HepG2 (cell line): ENCODE data around the gene TTC19. TPM values are rescaled to one million over a fixed set of nuclear protein-coding genes. Genes with fewer than 3 reads are reported as not detected.

Experiments
- ARHGAP35 ChIP-seq: sonication (generic); formaldehyde crosslinking; IDR thresholded peaks from 2 replicates; pipeline ENCODE4 v1.9.0; 2022; ENCODE audit warnings: mild to moderate bottlenecking, inconsistent platforms, moderate library complexity, missing genetic modification reagents, borderline replicate concordance
- ATF2 ChIP-seq: sonication (generic); formaldehyde crosslinking; IDR thresholded peaks from 2 replicates; pipeline ENCODE4 v1.4.0; 2020; ENCODE audit warnings: missing genetic modification reagents
- CERS6 ChIP-seq: sonication (generic); formaldehyde crosslinking; IDR thresholded peaks from 2 replicates; pipeline ENCODE4 v1.5.0; 2020; ENCODE audit warnings: missing genetic modification reagents
- HBP1 ChIP-seq: IDR thresholded peaks from 2 replicates; pipeline ENCODE4 v1.6.1; 2016; ENCODE audit warnings: low read depth, control low read depth
- HOMEZ ChIP-seq: IDR thresholded peaks from 2 replicates; pipeline ENCODE4 v1.6.1; 2016; ENCODE audit warnings: low read depth
- MAFG ChIP-seq: sonication (generic); formaldehyde crosslinking; IDR thresholded peaks from 2 replicates; pipeline ENCODE4 v1.5.1; 2020; ENCODE audit warnings: mild to moderate bottlenecking, missing genetic modification reagents
- NR2F2 ChIP-seq: IDR thresholded peaks from 2 replicates; pipeline ENCODE4 v1.6.1; 2012; ENCODE audit warnings: low read depth, inconsistent platforms, borderline replicate concordance
- PBX2 ChIP-seq: IDR thresholded peaks from 2 replicates; pipeline ENCODE4 v1.6.1; 2016; ENCODE audit warnings: control low read depth
- POLR2G ChIP-seq: fragments of 200-400 bp; formaldehyde crosslinking; IDR thresholded peaks from 2 replicates; pipeline ENCODE4 v1.6.1; 2018; ENCODE audit warnings: mild to moderate bottlenecking, low read depth, low read length, moderate library complexity
- SCMH1 ChIP-seq: sonication (generic); formaldehyde crosslinking; IDR thresholded peaks from 2 replicates; pipeline ENCODE4 v1.9.0; 2021; ENCODE audit warnings: missing genetic modification reagents, mild to moderate bottlenecking, borderline replicate concordance
- SPEN ChIP-seq: sonication (generic); formaldehyde crosslinking; IDR thresholded peaks from 2 replicates; pipeline ENCODE4 v1.5.1; 2020; ENCODE audit warnings: low read depth, mild to moderate bottlenecking, missing genetic modification reagents
- TMF1 ChIP-seq: sonication (generic); formaldehyde crosslinking; IDR thresholded peaks from 2 replicates; pipeline ENCODE4 v1.8.1; 2022; ENCODE audit warnings: low read depth, missing genetic modification reagents
- ZBTB25 ChIP-seq: IDR thresholded peaks from 2 replicates; pipeline ENCODE4 v1.6.1; 2018; ENCODE audit warnings: missing genetic modification reagents
- ZNF276 ChIP-seq: sonication (generic); formaldehyde crosslinking; IDR thresholded peaks from 2 replicates; pipeline ENCODE4 v1.4.0; 2020; ENCODE audit warnings: mild to moderate bottlenecking, low read depth, missing genetic modification reagents
- ZNF639 ChIP-seq: conservative IDR thresholded peaks from 2 replicates; pipeline ENCODE4 v1.6.1; 2018; ENCODE audit warnings: missing genetic modification reagents
- polyA plus RNA-seq, 8 experiments: library from polyadenylated mRNA; depleted of rRNA in 3 of 8; stranded (reverse) in 7 of 8; unstranded in 1 of 8; fragments of >200 nt; fragmentation: Illumina TruSeq in 4 of 8; extraction: Trizol in 4 of 8; gene quantifications; 2 replicates each; pipeline versions ENCODE4 v1.2.1 to v1.2.3, GENCODE V29; 2011 to 2016; ENCODE audit warnings: low read depth in 4 of 8, missing spikeins in 1 of 8, mixed read lengths in 1 of 8; ENCODE audit not compliant: insufficient read depth in 1 of 8
- total RNA-seq, 5 experiments: library from RNA; depleted of rRNA; stranded (reverse); fragments of >200 nt; fragmentation: Illumina TruSeq; extraction: Trizol; gene quantifications; 2 replicates each; pipeline ENCODE4 v1.2.3, GENCODE V29; 2016; ENCODE audit warnings: low read depth in 1 of 5

Gene TTC19
- total and polyA plus RNA-seq, 2 of the 13 experiments (the other 11 are each of a cell fraction or from before 2014, with no cell fraction given) = 4.4 to 24.3 TPM

GRCh38 chr17:15999141-15999973 is at the start of gene TTC19, which contains the start of gene ZSWIM7 (continued):
- TF ChIP-seq HOMEZ (CRISPR knock-in tag) (peak; percentile 74; the same call in 1 of the 2 replicates), MAFG (no peak), TMF1 (peak; percentile 70; the same call in 1 of the 2 replicates), CERS6 (CRISPR knock-in tag) (no peak), ZBTB25 (CRISPR knock-in tag) (peak; percentile 97), ATF2 (CRISPR knock-in tag) (peak; percentile 90), NR2F2 (no peak), ZNF276 (peak; percentile 19; the same call in 1 of the 2 replicates), ARHGAP35 (peak; percentile 94), SPEN (peak; percentile 88), SCMH1 (CRISPR knock-in tag) (no peak), POLR2G (peak; percentile 94), PBX2 (no peak), ZNF639 (CRISPR knock-in tag) (peak; percentile 96), HBP1 (CRISPR knock-in tag) (peak; percentile 93)
